ENCODE data around the gene KRTAP16-1.

Gene KRTAP16-1, protein sequence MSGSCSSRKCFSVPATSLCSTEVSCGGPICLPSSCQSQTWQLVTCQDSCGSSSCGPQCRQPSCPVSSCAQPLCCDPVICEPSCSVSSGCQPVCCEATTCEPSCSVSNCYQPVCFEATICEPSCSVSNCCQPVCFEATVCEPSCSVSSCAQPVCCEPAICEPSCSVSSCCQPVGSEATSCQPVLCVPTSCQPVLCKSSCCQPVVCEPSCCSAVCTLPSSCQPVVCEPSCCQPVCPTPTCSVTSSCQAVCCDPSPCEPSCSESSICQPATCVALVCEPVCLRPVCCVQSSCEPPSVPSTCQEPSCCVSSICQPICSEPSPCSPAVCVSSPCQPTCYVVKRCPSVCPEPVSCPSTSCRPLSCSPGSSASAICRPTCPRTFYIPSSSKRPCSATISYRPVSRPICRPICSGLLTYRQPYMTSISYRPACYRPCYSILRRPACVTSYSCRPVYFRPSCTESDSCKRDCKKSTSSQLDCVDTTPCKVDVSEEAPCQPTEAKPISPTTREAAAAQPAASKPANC
- long read RNA-seq: 0 reads

GRCh38 chr17:41308918-41309359, at the start of gene KRTAP16-1:
Gene KRTAP16-1 (minus strand): TSS chr17:41309309. CDS start chr17:41309253, 56 bp downstream.
- Histone ChIP-seq H3K4me3 (replicated peaks; ENCODE audit: insufficient read depth, low read length) (peak within 1 kb of the TSS; percentile 9), H3K27me3 (ENCODE audit: insufficient read depth, poor library complexity, severe bottlenecking) (no peaks in the 10 kb centered on the region), H3K27ac (replicated peaks) (peak within 1 kb of the TSS; percentile 53)
- TF ChIP-seq, protein P1, sequence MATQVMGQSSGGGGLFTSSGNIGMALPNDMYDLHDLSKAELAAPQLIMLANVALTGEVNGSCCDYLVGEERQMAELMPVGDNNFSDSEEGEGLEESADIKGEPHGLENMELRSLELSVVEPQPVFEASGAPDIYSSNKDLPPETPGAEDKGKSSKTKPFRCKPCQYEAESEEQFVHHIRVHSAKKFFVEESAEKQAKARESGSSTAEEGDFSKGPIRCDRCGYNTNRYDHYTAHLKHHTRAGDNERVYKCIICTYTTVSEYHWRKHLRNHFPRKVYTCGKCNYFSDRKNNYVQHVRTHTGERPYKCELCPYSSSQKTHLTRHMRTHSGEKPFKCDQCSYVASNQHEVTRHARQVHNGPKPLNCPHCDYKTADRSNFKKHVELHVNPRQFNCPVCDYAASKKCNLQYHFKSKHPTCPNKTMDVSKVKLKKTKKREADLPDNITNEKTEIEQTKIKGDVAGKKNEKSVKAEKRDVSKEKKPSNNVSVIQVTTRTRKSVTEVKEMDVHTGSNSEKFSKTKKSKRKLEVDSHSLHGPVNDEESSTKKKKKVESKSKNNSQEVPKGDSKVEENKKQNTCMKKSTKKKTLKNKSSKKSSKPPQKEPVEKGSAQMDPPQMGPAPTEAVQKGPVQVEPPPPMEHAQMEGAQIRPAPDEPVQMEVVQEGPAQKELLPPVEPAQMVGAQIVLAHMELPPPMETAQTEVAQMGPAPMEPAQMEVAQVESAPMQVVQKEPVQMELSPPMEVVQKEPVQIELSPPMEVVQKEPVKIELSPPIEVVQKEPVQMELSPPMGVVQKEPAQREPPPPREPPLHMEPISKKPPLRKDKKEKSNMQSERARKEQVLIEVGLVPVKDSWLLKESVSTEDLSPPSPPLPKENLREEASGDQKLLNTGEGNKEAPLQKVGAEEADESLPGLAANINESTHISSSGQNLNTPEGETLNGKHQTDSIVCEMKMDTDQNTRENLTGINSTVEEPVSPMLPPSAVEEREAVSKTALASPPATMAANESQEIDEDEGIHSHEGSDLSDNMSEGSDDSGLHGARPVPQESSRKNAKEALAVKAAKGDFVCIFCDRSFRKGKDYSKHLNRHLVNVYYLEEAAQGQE (IDR thresholded peaks at IDR 0.05; ENCODE audit: insufficient replicate concordance, low read depth): no peak
- TF ChIP-seq POLR2AphosphoS5 (IDR thresholded peaks at IDR 0.05; ENCODE audit: low read depth): no peak
- no peak for TF ChIP-seq GABPA (IDR thresholded peaks at IDR 0.05; ENCODE audit: low read depth)
- TF ChIP-seq, protein P2, sequence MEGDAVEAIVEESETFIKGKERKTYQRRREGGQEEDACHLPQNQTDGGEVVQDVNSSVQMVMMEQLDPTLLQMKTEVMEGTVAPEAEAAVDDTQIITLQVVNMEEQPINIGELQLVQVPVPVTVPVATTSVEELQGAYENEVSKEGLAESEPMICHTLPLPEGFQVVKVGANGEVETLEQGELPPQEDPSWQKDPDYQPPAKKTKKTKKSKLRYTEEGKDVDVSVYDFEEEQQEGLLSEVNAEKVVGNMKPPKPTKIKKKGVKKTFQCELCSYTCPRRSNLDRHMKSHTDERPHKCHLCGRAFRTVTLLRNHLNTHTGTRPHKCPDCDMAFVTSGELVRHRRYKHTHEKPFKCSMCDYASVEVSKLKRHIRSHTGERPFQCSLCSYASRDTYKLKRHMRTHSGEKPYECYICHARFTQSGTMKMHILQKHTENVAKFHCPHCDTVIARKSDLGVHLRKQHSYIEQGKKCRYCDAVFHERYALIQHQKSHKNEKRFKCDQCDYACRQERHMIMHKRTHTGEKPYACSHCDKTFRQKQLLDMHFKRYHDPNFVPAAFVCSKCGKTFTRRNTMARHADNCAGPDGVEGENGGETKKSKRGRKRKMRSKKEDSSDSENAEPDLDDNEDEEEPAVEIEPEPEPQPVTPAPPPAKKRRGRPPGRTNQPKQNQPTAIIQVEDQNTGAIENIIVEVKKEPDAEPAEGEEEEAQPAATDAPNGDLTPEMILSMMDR (IDR thresholded peaks at IDR 0.05; ENCODE audit: insufficient read depth, low read length): no peak
- no peak for TF ChIP-seq SPI1 (IDR thresholded peaks at IDR 0.05; ENCODE audit: borderline replicate concordance, low read depth)
- no peak for DNase-seq (ENCODE audit: low read depth in 1 of 2, low spot score in 1 of 2)

- Histone ChIP-seq H3K4me3 (replicated peaks; ENCODE audit: insufficient read depth, low read length) (no peak overlapping the region), H3K27me3 (ENCODE audit: insufficient read depth, poor library complexity, severe bottlenecking) (no peaks in the 10 kb centered on the region), H3K27ac (replicated peaks) (no peak overlapping the region)
- TF ChIP-seq, protein P1 (IDR thresholded peaks at IDR 0.05; ENCODE audit: insufficient replicate concordance, low read depth): no peak
- peak; percentile 96 for TF ChIP-seq SPI1 (IDR thresholded peaks at IDR 0.05; ENCODE audit: borderline replicate concordance, low read depth)
- peak in 1 of 2 experiments; percentile 18 for DNase-seq (ENCODE audit: low read depth in 1 of 2, low spot score in 1 of 2)
Measured at GRCh38 chr17:41354536-41354935, 45.4 kb upstream of the KRTAP16-1 start.

GRCh38 chr17:41352597-41353366, 43.7 kb upstream of the KRTAP16-1 start:
- H3K27me3 ChIP-seq (ENCODE audit: insufficient read depth, poor library complexity, severe bottlenecking): no peaks in the 10 kb centered on the region
- no peak overlapping the region for H3K4me3 ChIP-seq (replicated peaks; ENCODE audit: insufficient read depth, low read length)
- no peak overlapping the region for H3K27ac ChIP-seq (replicated peaks)
- TF ChIP-seq, protein P1 (IDR thresholded peaks at IDR 0.05; ENCODE audit: insufficient replicate concordance, low read depth): peak; percentile 90
- TF ChIP-seq GABPA (IDR thresholded peaks at IDR 0.05; ENCODE audit: low read depth): no peak
- no peak for DNase-seq (ENCODE audit: low read depth in 1 of 2, low spot score in 1 of 2)

Measured in HL-60 (cell line).